Hypothalamus (tissue), 51 donors: Measurements from ENCODE around the gene ZNF529.
"Not testable (repeated sequence)": the region's sequence is repeated elsewhere in the genome, so short reads cannot be mapped to it uniquely, and the experiment has no call there.

Experiments
- DNase-seq, 51 donors: peaks; one replicate each; lab custom pipeline; 2025; lab: John Stamatoyannopoulos, UW

The ZNF529 gene

GRCh38 chr19:36573020-36573894, at the start of gene ZNF529:
Gene ZNF529 (minus strand): TSS chr19:36573292. CDS start chr19:36572346, 946 bp downstream.
- peak; percentile 32 to 95 (median 82) for DNase-seq

GRCh38 chr19:36605877-36606478, 32.9 kb upstream of the ZNF529 start:
- no peak for DNase-seq

GRCh38 chr19:36605101-36605876, 32.2 kb upstream of the ZNF529 start, which contains the start of gene ZNF382:
Gene ZNF382 (plus strand): TSS chr19:36605313. CDS start chr19:36609915, 4,602 bp downstream.
- DNase-seq, result peak in 50 of 51 donors; percentile 14 to 86 (median 66)

DNA sequence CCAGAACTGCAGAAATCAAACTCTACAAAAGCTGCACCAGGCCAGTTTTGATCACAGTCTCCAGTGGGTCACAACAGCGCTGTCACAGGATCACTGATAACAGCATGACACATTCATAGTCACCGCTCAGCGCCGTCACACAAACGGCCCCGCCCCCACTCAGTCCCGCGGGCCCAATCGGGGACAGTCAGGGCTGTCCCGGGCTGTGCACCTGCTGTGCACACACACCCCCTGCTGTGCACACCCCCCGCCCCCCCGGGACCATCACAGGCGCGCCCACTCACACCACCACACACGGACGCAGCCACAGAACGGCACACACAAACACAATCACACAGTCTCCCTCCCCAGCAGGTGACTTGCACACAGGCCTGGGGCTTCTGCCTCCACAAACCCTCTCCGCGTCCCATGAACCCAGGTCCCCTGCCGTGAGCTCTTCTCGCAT, 31.6 kb upstream of the ZNF529 start:
- DNase-seq, result peak in 45 of 51 donors; percentile 6 to 83 (median 63)

DNA sequence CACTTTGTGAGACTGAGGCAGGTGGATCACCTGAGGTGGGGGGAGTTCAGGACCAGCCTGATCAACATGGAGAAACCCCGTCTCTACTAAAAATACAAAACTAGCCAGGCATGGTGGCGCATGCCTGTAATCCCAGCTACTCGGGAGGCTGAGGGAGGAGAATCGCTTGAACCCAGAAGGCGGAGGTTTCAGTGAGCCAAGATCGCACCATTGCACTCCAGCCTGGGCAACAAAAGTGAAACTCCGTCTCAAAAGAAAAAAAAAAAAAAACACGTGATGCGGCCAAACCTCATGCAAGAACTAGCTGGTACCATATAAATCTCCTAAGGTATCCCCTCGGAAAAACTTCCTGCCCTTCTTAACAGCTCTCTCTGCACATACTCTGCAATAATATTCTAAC, 29.6 kb upstream of the ZNF529 start:
- DNase-seq, result not testable (repeated sequence)

- no peak for DNase-seq
These were observed 6.2 kb upstream of the ZNF529 start for GRCh38 chr19:36579255-36579654.

GRCh38 chr19:36577271-36577996, 4.3 kb upstream of the ZNF529 start:
- DNase-seq, result no peak

DNA sequence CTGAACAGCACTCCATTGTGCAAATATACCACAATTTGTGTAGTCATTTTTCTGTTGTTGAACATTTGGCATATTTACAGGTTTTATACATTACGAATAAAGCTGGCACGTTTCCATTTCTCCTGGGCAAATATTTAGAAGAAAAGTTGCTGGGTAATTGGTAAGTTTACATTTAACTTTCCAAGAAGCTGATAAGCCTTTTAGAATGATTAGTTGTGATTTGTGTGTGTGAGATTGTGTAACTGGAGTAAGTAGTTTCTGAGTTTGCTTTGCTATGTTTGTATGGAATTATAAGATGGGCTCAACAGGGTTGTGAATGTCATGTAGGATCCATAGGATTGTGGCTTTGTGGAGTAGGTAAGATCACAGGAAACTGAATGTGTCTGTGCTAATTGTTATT, 1.6 kb upstream of the ZNF529 start:
- no peak for DNase-seq

GRCh38 chr19:36573895-36574720, 1.0 kb upstream of the ZNF529 start:
- DNase-seq, result peak in 6 of 51 donors; percentile 8 to 47 (median 22)

GRCh38 chr19:36572593-36573019, 486 bp downstream of the ZNF529 start:
- DNase-seq, result peak in 1 of 51 donors; percentile 19

GRCh38 chr19:36564391-36564790, 8.7 kb downstream of the ZNF529 start:
- no peak for DNase-seq

DNA sequence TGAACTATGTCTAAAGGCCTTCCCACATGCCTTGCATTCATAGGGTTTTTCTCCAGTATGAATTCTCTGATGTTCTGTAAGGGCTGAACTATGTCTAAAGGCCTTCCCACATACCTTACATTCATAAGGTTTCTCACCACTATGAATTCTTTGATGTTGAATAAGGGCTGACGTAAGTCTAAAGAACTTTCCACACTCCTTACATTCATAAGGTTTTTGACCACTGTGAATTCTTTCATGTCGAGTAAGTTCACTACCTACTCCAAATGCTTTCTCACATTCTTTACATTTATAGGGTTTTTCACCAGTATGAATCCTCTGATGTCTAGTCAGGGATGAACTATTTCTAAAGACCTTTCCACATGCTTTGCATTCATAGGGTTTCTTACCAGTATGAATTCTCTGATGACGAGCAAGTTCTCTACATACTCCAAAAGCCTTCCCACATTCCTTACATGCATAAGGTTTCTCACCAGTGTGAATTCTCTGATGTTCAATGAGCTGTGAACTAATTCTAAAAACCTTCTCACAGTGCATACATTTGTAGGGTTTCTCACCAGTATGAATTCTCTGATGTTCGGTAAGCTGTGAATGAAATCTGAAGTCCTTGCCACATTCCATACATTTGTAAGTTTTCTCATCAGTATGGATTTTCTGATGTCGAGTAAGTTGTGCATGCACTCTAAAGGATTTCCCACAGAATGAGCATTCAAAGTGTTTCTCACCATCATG, 25.9 kb downstream of the ZNF529 start:
- no peak for DNase-seq

GRCh38 chr19:36528921-36529518, 44.1 kb downstream of the ZNF529 start:
- DNase-seq, result peak in 4 of 51 donors; percentile 2 to 81 (median 16)

DNA sequence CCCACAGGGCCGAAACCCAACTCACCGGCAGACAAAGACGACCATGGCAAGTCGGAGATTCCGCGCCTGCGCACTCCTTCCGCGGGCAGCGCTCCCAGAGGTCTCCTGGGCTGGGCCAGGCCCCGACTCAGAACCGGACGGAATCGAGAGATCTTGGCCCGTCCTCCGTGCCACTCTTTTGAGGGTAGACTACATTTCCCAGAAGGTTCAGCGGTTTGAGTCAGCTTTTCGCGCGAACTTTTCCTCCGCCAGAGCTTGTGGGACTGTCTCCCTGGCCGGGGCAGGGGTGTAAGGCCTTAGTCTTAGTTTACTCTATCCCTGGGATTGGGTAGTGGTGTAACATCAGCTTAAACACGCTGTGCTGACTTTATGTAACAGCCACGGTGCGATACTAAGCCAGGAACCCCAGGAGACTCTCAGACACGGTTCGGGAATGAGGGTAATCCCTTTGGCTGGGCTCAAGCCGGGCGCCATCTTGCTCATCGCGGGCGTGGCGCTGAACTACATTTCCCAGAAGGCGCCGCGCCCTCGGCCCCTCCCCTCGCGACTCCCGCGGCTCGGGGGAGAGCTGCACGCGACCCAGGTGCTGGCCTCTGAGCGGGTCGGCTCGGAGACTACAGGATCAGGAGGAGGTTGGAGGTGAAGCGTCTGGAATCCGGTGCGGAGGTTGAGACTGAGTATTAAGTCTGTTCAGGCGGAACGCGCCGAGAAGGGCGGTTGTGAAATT, 44.7 kb downstream of the ZNF529 start, which contains the start of gene ZNF260:
Gene ZNF260, minus strand, starts transcription at position 78 of the 727 bp plus-strand sequence. CDS start 13,033 bp downstream, outside the sequence.
- peak; percentile 82 to 98 (median 96) for DNase-seq

- no peak for DNase-seq
These were observed 45.3 kb downstream of the ZNF529 start for GRCh38 chr19:36527873-36528193.

DNA sequence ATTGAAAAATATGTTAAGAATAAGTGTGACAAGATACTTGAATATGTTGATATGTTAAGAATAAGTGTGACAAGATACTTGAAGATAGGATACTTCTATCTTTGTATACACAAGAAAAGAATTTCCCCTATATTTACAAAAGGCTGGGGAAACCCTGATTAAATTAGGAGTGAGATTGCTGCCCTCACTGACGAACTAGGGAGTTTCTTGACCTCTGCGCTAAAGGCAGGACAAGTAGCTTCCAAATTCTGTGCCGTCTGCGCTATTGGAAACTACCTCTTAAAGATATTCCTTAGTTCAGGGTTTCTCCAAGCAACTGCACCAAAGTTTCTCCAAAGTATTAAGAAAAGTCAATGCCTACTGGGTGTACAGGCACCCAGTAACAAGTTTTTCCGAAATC, 45.8 kb downstream of the ZNF529 start:
- DNase-seq, result no peak

GRCh38 chr19:36526581-36526980, 46.5 kb downstream of the ZNF529 start:
- no peak for DNase-seq
